H1 (cell line): ENCODE measurements around the gene ZNF687. TPM values are rescaled to one million over a fixed set of nuclear protein-coding genes. Genes with fewer than 3 reads are reported as not detected.

ENCODE experiments used
- CTCF ChIA-PET: fragments of 300-600 bp; sonication (Branson Sonifier 250); formaldehyde crosslinking; loops from one replicate; lab custom pipeline; 2021; ENCODE audit not compliant: partially characterized antibody; lab: Charles Lee
- POLR2A ChIA-PET: fragments of 300-600 bp; sonication (Branson Sonifier 250); formaldehyde crosslinking; loops from one replicate; lab custom pipeline; 2021; ENCODE audit warnings: inconsistent platforms; ENCODE audit not compliant: partially characterized antibody; lab: Charles Lee
- DNase-seq, 2 experiments: peaks; one replicate each; pipeline versions ENCODE4 v3.0.0 to v3.0.0-alpha.2; 2010 to 2022; ENCODE audit warnings: low spot score in 2 of 2, low read depth in 1 of 2, mixed read lengths in 1 of 2
- FAIRE-seq: peaks from 2 replicates; lab custom pipeline; 2011; peaks lifted over from hg19 to GRCh38; lab: Jason Lieb, UNC
- H2AFZ ChIP-seq: 2 replicates; pipeline ENCODE4 v1.8.1; 2012; ENCODE audit warnings: low read length, inconsistent platforms
- H2AK5ac ChIP-seq: 2 replicates; pipeline ENCODE4 v1.6.1; 2013; ENCODE audit warnings: low read depth, low read length
- H2BK120ac ChIP-seq: replicated peaks from 2 replicates; pipeline ENCODE3; 2013; ENCODE audit warnings: low read depth, low read length, inconsistent platforms
- H2BK12ac ChIP-seq: 2 replicates; pipeline ENCODE4 v1.6.1; 2013; ENCODE audit warnings: low read depth, low read length
- H2BK15ac ChIP-seq: 2 replicates; pipeline ENCODE4 v1.6.1; 2013; ENCODE audit warnings: low read length
- H2BK20ac ChIP-seq: 2 replicates; pipeline ENCODE4 v1.6.1; 2013; ENCODE audit warnings: low read length
- H2BK5ac ChIP-seq: 2 replicates; pipeline ENCODE4 v1.6.1; 2013; ENCODE audit warnings: low read depth, low read length
- H3K14ac ChIP-seq: 2 replicates; pipeline ENCODE4 v1.6.1; 2013; ENCODE audit warnings: inconsistent platforms; ENCODE audit not compliant: insufficient read length
- H3K18ac ChIP-seq: 2 replicates; pipeline ENCODE4 v1.6.1; 2013; ENCODE audit warnings: low read length; ENCODE audit errors: extremely low read depth
- H3K23ac ChIP-seq: 2 replicates; pipeline ENCODE4 v1.6.1; 2013; ENCODE audit warnings: inconsistent platforms; ENCODE audit not compliant: insufficient read length
- H3K23me2 ChIP-seq: 2 replicates; pipeline ENCODE4 v1.6.1; 2013; ENCODE audit warnings: low read depth, low read length
- H3K27ac ChIP-seq: 2 replicates; pipeline ENCODE4 v1.6.1; 2011; ENCODE audit warnings: low read depth, low read length, inconsistent platforms
- H3K27me3 ChIP-seq, 4 experiments: replicated peaks in 1 of 4; 1 replicate in 1 of 4; 2 replicates in 3 of 4; pipeline versions ENCODE4 v1.6.1 to v1.8.1; 2011 to 2013; ENCODE audit warnings: low read length in 3 of 4, mild to moderate bottlenecking in 3 of 4, inconsistent platforms in 2 of 4, mixed read lengths in 2 of 4, moderate library complexity in 1 of 4; ENCODE audit not compliant: control insufficient read depth in 3 of 4, insufficient read depth in 3 of 4; ENCODE audit errors: extremely low read depth in 1 of 4
- H3K36me3 ChIP-seq, 4 experiments: 2 replicates each; pipeline versions ENCODE4 v1.6.1 to v1.8.1; 2011 to 2013; ENCODE audit warnings: mild to moderate bottlenecking in 4 of 4, low read length in 3 of 4, moderate library complexity in 2 of 4, control low read depth in 1 of 4, inconsistent platforms in 1 of 4; ENCODE audit not compliant: insufficient read depth in 4 of 4, control insufficient read depth in 2 of 4
- H3K4ac ChIP-seq: replicated peaks from 2 replicates; pipeline ENCODE3; 2013; ENCODE audit warnings: low read length, low read depth, mixed read lengths, inconsistent platforms; ENCODE audit not compliant: insufficient read length
- H3K4me1 ChIP-seq, 4 experiments: replicated peaks in 1 of 4; 1 replicate in 1 of 4; 2 replicates in 3 of 4; pipeline versions ENCODE4 v1.6.1 to v1.8.1; 2011 to 2013; ENCODE audit warnings: low read length in 3 of 4, inconsistent platforms in 2 of 4, mixed read lengths in 1 of 4; ENCODE audit not compliant: insufficient read depth in 4 of 4, control insufficient read depth in 3 of 4
- H3K4me2 ChIP-seq, 2 experiments: 2 replicates each; pipeline versions ENCODE4 v1.6.1 to v1.8.1; 2011 to 2013; ENCODE audit warnings: low read depth in 2 of 2, low read length in 2 of 2, control low read depth in 1 of 2, inconsistent platforms in 1 of 2, mild to moderate bottlenecking in 1 of 2; ENCODE audit not compliant: insufficient read depth in 1 of 2
- H3K4me3 ChIP-seq, 4 experiments: fragments of 200-600, 300-600 bp in 1 of 4; sonication (generic), shearing (Covaris generic), sonication (Bioruptor Twin) in 1 of 4; 2 replicates each; pipeline versions ENCODE4 v1.5.1 to v1.8.1; 2011 to 2016; ENCODE audit warnings: low read length in 4 of 4, low read depth in 3 of 4, control low read depth in 2 of 4, inconsistent platforms in 2 of 4, mild to moderate bottlenecking in 2 of 4, mixed read lengths in 1 of 4, moderate library complexity in 1 of 4; ENCODE audit not compliant: insufficient read depth in 2 of 4; ENCODE audit errors: extremely low read depth in 1 of 4
- H3K56ac ChIP-seq: replicated peaks from 2 replicates; pipeline ENCODE3; 2013; ENCODE audit warnings: low read depth, mild to moderate bottlenecking, mixed read lengths, low read length, inconsistent platforms; ENCODE audit not compliant: insufficient read length
- H3K79me1 ChIP-seq: 2 replicates; pipeline ENCODE4 v1.6.1; 2013; ENCODE audit warnings: low read depth, low read length, control low read depth
- H3K79me2 ChIP-seq, 2 experiments: 2 replicates each; pipeline versions ENCODE4 v1.6.1 to v1.8.1; 2012 to 2013; ENCODE audit warnings: low read length in 2 of 2, mild to moderate bottlenecking in 2 of 2, inconsistent platforms in 1 of 2; ENCODE audit not compliant: insufficient read depth in 2 of 2, control insufficient read depth in 1 of 2
- H3K9ac ChIP-seq, 4 experiments: replicated peaks in 1 of 4; 1 replicate in 1 of 4; 2 replicates in 3 of 4; pipeline versions ENCODE4 v1.6.1 to v1.8.1; 2011 to 2013; ENCODE audit warnings: low read depth in 3 of 4, low read length in 3 of 4, control low read depth in 2 of 4, mild to moderate bottlenecking in 2 of 4, moderate library complexity in 2 of 4, inconsistent platforms in 1 of 4; ENCODE audit errors: extremely low read depth in 1 of 4
- H3K9me3 ChIP-seq, 2 experiments: 2 replicates each; pipeline versions ENCODE4 v1.6.1 to v1.8.1; 2012 to 2013; ENCODE audit warnings: mild to moderate bottlenecking in 2 of 2, moderate library complexity in 2 of 2, control low read depth in 1 of 2, inconsistent platforms in 1 of 2, low read depth in 1 of 2, low read length in 1 of 2, mixed read lengths in 1 of 2; ENCODE audit not compliant: insufficient read depth in 2 of 2
- H4K20me1 ChIP-seq, 2 experiments: replicated peaks in 1 of 2; 2 replicates each; pipeline versions ENCODE3 to v1.8.1; 2011 to 2013; ENCODE audit warnings: inconsistent platforms in 2 of 2, low read length in 2 of 2, mild to moderate bottlenecking in 1 of 2; ENCODE audit not compliant: insufficient read depth in 2 of 2, control insufficient read depth in 1 of 2
- H4K5ac ChIP-seq: 2 replicates; pipeline ENCODE4 v1.6.1; 2013; ENCODE audit warnings: low read length, low read depth, mixed read lengths, inconsistent platforms; ENCODE audit not compliant: insufficient read length
- H4K8ac ChIP-seq: 2 replicates; pipeline ENCODE4 v1.8.0; 2013; ENCODE audit warnings: mild to moderate bottlenecking, moderate library complexity, low read length, inconsistent platforms; ENCODE audit not compliant: insufficient read depth; ENCODE audit errors: extremely low read depth
- H4K91ac ChIP-seq: replicated peaks from 2 replicates; pipeline ENCODE3; 2013; ENCODE audit warnings: low read length, mixed read lengths, inconsistent platforms; ENCODE audit not compliant: insufficient read length
- GABPA ChIP-seq: IDR thresholded peaks from 2 replicates; pipeline ENCODE4 v1.6.1; 2011; ENCODE audit warnings: mild to moderate bottlenecking, low read length, moderate library complexity, borderline replicate concordance; ENCODE audit not compliant: insufficient read depth
- WGBS, 2 experiments: shearing (Covaris generic) in 1 of 2; methylation state at CpG; one replicate each; pipeline versions ENCODE4 v1.1.6 to v1.1.7; 2013 to 2015; ENCODE audit warnings: low lambda C conversion rate in 2 of 2, mixed read lengths in 2 of 2, inconsistent platforms in 1 of 2, low coverage in 1 of 2, missing lambda C conversion rate in 1 of 2; ENCODE audit not compliant: insufficient replicate concordance in 2 of 2, insufficient coverage in 1 of 2, insufficient read length in 1 of 2; ENCODE audit errors: extremely low coverage in 1 of 2, missing lambda C conversion rate in 1 of 2; 5-methylcytosine and 5-hydroxymethylcytosine counted together
- polyA plus RNA-seq, 7 experiments: library from polyadenylated mRNA; depleted of rRNA in 3 of 7; stranded (reverse) in 5 of 7; unstranded in 2 of 7; fragments of >200 nt in 5 of 7; fragments of 200-250 nt in 2 of 7; gene quantifications; 1 replicate in 5 of 7; 2 replicates in 1 of 7; 4 replicates in 1 of 7; pipeline versions ENCODE4 v1.2.1 to v1.2.3, GENCODE V29; 2011 to 2013; ENCODE audit warnings: missing spikeins in 2 of 7, mixed read lengths in 2 of 7
- total RNA-seq: library from RNA; stranded (reverse); fragmentation: NEBNext Ultra II Directional; extraction: Animal tissue kit (Norgen Biotek cat#: 25700); gene quantifications from 2 replicates; pipeline ENCODE4 v1.2.1, GENCODE V29; 2021

The ZNF687 gene
- total and polyA plus RNA-seq, 2 of the 8 experiments (the other 6 are each of a cell fraction or from before 2014, with no cell fraction given), result 45.9 to 69.9 TPM

GRCh38 chr1:151266821-151267220, 15.3 kb upstream of the ZNF687 start:
- Histone ChIP-seq H4K8ac (no peak overlapping the region), H3K4me2 (no peak overlapping the region), H2BK120ac (no peak overlapping the region), H3K4ac (no peak overlapping the region), H3K36me3 (peaks cover 15 to 59% (median 38%) of the 10 kb centered on the region in 4 experiments; a peak in 7 of 8 replicates), H3K79me1 (no peaks in the 10 kb centered on the region), H4K20me1 (peaks cover 2 to 3% of the 10 kb centered on the region in 2 experiments), H3K4me3 (no peak overlapping the region), H3K18ac (no peak overlapping the region), H2BK12ac (no peak overlapping the region), H2AK5ac (no peak overlapping the region), H2BK20ac (no peak overlapping the region), H2BK15ac (no peak overlapping the region), H4K5ac (no peak overlapping the region), H3K9me3 (no peaks in the 10 kb centered on the region), H3K23ac (no peak overlapping the region), H4K91ac (no peak overlapping the region), H3K23me2 (no peaks in the 10 kb centered on the region), H3K56ac (no peak overlapping the region), H3K9ac (no peak overlapping the region), H2BK5ac (no peak overlapping the region), H3K14ac (no peak overlapping the region), H3K27ac (no peak overlapping the region), H3K27me3 (no peaks in the 10 kb centered on the region), H2AFZ (no peak overlapping the region), H3K4me1 (no peaks in the 10 kb centered on the region; a peak in 1 of 7 replicates), H3K79me2 (no peaks in the 10 kb centered on the region; a peak in 1 of 4 replicates)
- no peak for FAIRE-seq
- WGBS, 2 experiments, result 81% methylated on average over 8 of the region's 8 CpGs; no CpG with 5 or more reads in 1 of the 2 experiments
- TF ChIP-seq GABPA, result no peak
- POLR2A ChIA-PET, result interaction anchor here (0.6 to 8.0 kb wide), 4 partner anchors 12 to 68 kb away, joined by 3 to 46 read pairs (median 4); partner anchors contain the start of genes PSMD4 and ZNF687
- CTCF ChIA-PET, result interaction anchor here (1.0 to 7.7 kb wide), 3 partner anchors 12 to 34 kb away, joined by 3 to 44 read pairs (median 5); no protein-coding TSS in a partner anchor
- no peak for DNase-seq
